ENCODE results near the gene CLCN1.

- TF ChIP-seq CTCF (IDR thresholded peaks at IDR 0.05) (no peak), ZFX (IDR thresholded peaks at IDR 0.05; ENCODE audit: borderline replicate concordance) (no peak)
Measured at GRCh38 chr7:143363016-143363937, 47.4 kb downstream of the CLCN1 start.

All from 22Rv1 (cell line).